Activated naive CD4-positive, alpha-beta T cell treated with anti-CD3 and anti-CD28 coated beads, Interleukin-2, amount 10 ng/mL, durations not matched to agents 7 days and 5 days (primary cell): ENCODE data around the gene CUTA.

Experiments
- CTCF ChIA-PET: fragments of 350-600 bp; sonication (Branson Sonifier 250); formaldehyde crosslinking; loops from one replicate; lab custom pipeline; 2021; ENCODE audit warnings: antibody characterized with exemption; lab: Charles Lee
- DNase-seq: peaks from one replicate; pipeline ENCODE4 v3.0.0-alpha.2; 2020
- H3K27ac Mint-ChIP-seq: one replicate; pipeline ENCODE4 v1.8.0; 2021; ENCODE audit warnings: mild to moderate bottlenecking, moderate library complexity, mixed read lengths
- H3K27me3 Mint-ChIP-seq: one replicate; pipeline ENCODE4 v1.8.0; 2021; ENCODE audit warnings: mild to moderate bottlenecking, mixed read lengths
- H3K36me3 Mint-ChIP-seq: one replicate; pipeline ENCODE4 v1.8.0; 2021; ENCODE audit warnings: mixed read lengths
- H3K4me1 Mint-ChIP-seq: one replicate; pipeline ENCODE4 v1.8.0; 2021; ENCODE audit warnings: mixed read lengths
- H3K4me3 Mint-ChIP-seq: one replicate; pipeline ENCODE4 v1.8.0; 2021; ENCODE audit warnings: mild to moderate bottlenecking, moderate library complexity, mixed read lengths
- H3K9me3 Mint-ChIP-seq: one replicate; pipeline ENCODE4 v1.8.0; 2021; ENCODE audit warnings: mixed read lengths

Gene CUTA

DNA sequence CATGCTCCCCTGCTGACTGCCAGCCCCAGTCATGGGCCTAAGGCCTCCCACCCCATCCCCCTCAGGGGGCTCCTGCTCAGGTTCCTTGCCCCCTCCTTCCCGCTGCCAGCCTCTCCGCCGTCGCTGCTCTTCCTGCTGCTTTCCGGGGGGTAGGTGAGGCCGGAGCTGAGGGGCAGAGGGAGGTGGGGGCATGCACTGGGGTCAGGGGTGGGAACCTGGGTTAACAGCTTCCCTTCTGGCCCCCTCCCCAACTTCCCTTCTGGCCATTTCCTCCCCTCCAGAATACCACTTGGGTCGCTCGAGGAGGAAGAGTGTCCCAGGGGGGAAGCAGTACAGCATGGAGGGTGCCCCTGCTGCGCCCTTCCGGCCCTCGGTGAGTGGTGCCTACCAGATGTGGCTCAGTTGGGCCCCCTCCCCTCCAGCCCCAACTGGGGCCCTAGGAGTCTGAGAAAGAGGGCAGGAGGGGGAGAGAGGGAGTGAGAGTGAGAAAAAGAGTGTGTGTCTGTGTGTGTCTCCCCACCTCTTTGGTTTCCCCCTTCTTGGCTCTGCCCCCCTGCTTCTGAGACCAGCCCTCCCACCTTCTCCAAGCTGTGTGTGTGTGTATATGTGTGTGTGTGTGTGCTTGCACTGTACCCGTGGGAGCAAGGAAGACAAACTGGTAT lies 14.1 kb upstream of the CUTA start:
- peaks cover 32% of the 10 kb centered on the region for H3K36me3 Mint-ChIP-seq
- no peaks in the 10 kb centered on the region for H3K27me3 Mint-ChIP-seq
- DNase-seq: peak; percentile 47
- CTCF ChIA-PET: no interaction called here
- H3K4me3 Mint-ChIP-seq: peak overlapping the region; percentile 81
- H3K9me3 Mint-ChIP-seq: no peaks in the 10 kb centered on the region
- peaks cover 61% of the 10 kb centered on the region for H3K4me1 Mint-ChIP-seq
- no peak overlapping the region for H3K27ac Mint-ChIP-seq

- Mint-ChIP-seq H3K27ac (peak overlapping the region; percentile 93), H3K27me3 (no peaks in the 10 kb centered on the region), H3K9me3 (no peaks in the 10 kb centered on the region), H3K4me3 (peak overlapping the region; percentile 81), H3K36me3 (peaks cover 24% of the 10 kb centered on the region), H3K4me1 (peaks cover 69% of the 10 kb centered on the region)
- DNase-seq: peak; percentile 93
- CTCF ChIA-PET: interaction anchor here (1.2 to 1.6 kb wide), 3 partner anchors 13 to 40 kb away, joined by 5 read pairs; partner anchors contain the start of genes CUTA and ZBTB9
Observed at GRCh38 chr6:33430991-33431879, 13.3 kb upstream of the CUTA start.

DNA sequence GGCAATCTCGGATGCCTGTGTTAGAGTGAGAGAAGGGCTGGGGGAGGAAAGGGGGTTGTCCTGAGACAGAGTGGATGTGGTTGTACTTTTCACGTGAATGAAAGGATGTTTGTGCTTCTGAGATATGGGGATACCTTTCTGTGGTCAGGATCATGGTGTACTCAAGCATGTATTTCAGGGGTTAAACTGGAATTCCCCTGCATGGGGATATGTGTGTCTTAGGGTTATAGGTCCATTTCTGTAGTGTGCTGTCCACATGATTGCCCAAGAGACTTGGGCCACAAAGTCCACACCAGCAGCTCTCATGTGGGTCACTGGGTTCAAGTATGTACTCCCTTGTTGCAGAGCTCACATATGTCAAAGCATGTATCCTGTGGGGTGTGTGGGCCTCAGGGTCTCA lies 12.4 kb upstream of the CUTA start:
- DNase-seq: peak; percentile 37
- Mint-ChIP-seq H3K9me3 (no peaks in the 10 kb centered on the region), H3K27ac (peak overlapping the region; percentile 93), H3K4me1 (peaks cover 74% of the 10 kb centered on the region), H3K4me3 (peak overlapping the region; percentile 81), H3K36me3 (peaks cover 17% of the 10 kb centered on the region), H3K27me3 (no peaks in the 10 kb centered on the region)
- CTCF ChIA-PET: interaction anchor here (1.2 to 1.6 kb wide), 3 partner anchors 12 to 39 kb away, joined by 5 read pairs; partner anchors contain the start of genes CUTA and ZBTB9

DNA sequence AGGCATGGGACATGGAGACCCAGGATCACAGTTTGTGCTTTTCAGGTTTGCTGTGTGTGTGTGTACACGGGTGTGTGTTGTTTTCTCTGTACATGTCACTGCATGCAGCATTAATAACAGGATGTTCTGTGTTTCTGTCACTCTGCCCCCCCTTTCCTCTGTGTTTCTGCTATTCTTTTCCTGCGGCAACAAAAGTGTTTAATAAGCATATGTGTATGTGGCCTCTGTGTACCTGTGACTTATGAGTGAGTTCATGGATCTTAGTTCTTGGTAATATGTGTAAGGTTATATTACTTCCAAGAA lies 11.8 kb upstream of the CUTA start:
- peak; percentile 47 for DNase-seq
- Mint-ChIP-seq H3K4me1 (peaks cover 80% of the 10 kb centered on the region), H3K27ac (peak overlapping the region; percentile 93), H3K9me3 (no peaks in the 10 kb centered on the region), H3K27me3 (no peaks in the 10 kb centered on the region), H3K36me3 (peaks cover 14% of the 10 kb centered on the region), H3K4me3 (peak overlapping the region; percentile 81)
- CTCF ChIA-PET: interaction anchor here (1.3 to 1.6 kb wide), 3 partner anchors 11 to 130 kb away, joined by 5 to 6 read pairs (median 5); partner anchors contain the start of genes CUTA and ZBTB9

DNA sequence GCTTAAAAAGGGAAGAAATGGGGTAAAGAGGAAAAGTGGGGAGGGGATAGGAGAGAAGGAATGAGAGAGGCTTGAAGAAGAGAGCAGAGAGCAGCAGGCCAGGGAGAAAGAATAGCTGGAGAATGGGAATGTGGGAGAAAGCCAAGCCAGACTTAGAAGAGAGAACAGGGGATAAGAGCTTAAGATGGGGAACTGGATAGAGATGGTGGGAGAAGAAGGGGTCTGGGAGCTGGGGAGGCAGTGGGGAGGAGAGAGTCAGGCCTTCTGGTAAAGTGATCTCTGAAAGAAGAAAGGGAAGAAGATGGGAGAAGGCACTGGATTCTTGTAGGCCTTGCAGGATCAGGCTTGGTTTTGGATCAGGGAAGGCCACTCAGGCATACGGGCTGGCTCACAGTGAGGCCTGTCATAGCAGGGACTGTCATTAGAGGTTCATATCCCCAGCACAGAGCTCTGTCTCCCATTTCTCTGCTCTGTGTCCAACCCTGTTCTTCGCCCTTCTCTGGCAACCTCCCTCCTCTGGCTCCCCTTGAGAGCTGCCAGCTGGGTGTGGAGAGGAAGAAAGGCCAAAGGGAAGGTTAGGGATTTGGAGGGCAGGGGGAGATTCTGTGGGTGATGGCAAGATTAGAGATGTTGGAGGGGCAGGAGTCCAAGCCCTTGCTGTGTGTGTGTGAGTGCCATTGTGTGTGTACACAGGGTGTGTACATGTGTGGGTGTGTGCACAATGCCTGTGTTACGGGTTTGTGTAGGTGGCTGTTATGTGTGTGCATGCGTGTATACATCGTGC lies 11.3 kb upstream of the CUTA start:
- CTCF ChIA-PET: interaction anchor here (0.7 to 1.3 kb wide), 5 partner anchors 11 to 150 kb away, joined by 3 to 6 read pairs (median 4); partner anchors contain the start of genes BAK1 and ZBTB9
- H3K36me3 Mint-ChIP-seq: peaks cover 14% of the 10 kb centered on the region

GRCh38 chr6:33428224-33428965 lies 10.5 kb upstream of the CUTA start:
- Mint-ChIP-seq H3K27me3 (peaks cover 5% of the 10 kb centered on the region), H3K27ac (peak overlapping the region; percentile 93), H3K36me3 (peaks cover 17% of the 10 kb centered on the region), H3K9me3 (no peaks in the 10 kb centered on the region), H3K4me3 (peak overlapping the region; percentile 81), H3K4me1 (peaks cover 89% of the 10 kb centered on the region)
- peak; percentile 54 for DNase-seq
- CTCF ChIA-PET: interaction anchor here (0.7 to 1.3 kb wide), 5 partner anchors 10 to 151 kb away, joined by 3 to 6 read pairs (median 4); partner anchors contain the start of genes BAK1 and ZBTB9

More for the DNA sequence above, 11.3 kb upstream of the CUTA start:
- H3K9me3 Mint-ChIP-seq: no peaks in the 10 kb centered on the region
- H3K4me3 Mint-ChIP-seq: peak overlapping the region; percentile 81
- no peak for DNase-seq
- peaks cover 86% of the 10 kb centered on the region for H3K4me1 Mint-ChIP-seq
- no peaks in the 10 kb centered on the region for H3K27me3 Mint-ChIP-seq
- H3K27ac Mint-ChIP-seq: peak overlapping the region; percentile 93

GRCh38 chr6:33427585-33428223 lies 9.8 kb upstream of the CUTA start:
- Mint-ChIP-seq H3K9me3 (no peaks in the 10 kb centered on the region), H3K27me3 (peaks cover 10% of the 10 kb centered on the region), H3K4me1 (peaks cover 84% of the 10 kb centered on the region), H3K36me3 (peaks cover 13% of the 10 kb centered on the region), H3K27ac (peak overlapping the region; percentile 69), H3K4me3 (peak overlapping the region; percentile 93)
- CTCF ChIA-PET: no interaction called here
- peak; percentile 74 for DNase-seq

DNA sequence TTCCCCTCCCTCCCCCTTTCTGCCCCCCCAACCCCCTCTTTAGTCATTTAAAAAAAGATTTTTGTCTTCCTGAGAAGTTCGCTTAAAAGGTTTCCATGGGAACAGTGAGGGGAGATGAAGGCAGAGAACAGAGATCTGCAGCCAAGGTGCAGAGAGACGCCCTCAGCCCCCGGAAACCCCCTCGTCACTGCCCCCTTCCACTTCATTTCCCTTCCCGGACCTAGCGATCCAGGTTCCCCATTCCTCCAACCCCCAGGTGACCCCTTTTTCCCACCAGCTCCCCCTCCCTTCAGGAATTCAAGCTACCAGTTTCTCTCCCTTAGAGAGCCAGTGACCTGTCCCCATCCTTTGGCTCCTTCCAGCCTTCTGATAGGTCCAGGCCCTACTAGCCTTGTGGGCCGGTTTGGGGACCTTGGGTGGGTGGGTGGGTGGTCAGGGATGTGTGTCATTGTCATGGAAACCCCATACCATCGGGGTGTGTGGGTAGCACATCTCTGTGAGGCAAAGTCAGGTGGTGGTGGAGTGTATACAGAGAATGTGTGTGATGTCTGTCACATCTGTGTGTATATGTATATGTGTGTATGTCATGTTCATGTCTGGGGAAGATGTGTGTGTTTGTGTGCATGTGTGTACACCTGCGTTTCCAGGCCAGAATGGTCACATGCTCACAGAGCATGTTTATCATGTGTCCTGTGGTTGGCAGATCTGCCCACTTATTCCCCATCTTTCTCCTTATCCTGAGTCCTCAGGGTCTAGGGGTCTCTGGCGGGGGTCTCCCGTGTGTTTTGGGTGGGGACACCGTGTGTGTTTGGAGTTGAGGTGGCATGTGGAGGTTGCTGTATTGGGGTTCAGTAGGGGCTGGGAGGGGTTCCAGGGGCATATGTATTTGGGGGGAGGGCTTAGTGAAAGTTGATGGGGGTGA lies 8.9 kb upstream of the CUTA start:
- CTCF ChIA-PET: interaction anchor here (0.6 to 1.9 kb wide), 5 partner anchors 26 to 101 kb away, joined by 3 to 10 read pairs (median 3); no protein-coding TSS in a partner anchor
- H3K36me3 Mint-ChIP-seq: peaks cover 8% of the 10 kb centered on the region
- H3K27ac Mint-ChIP-seq: peak overlapping the region; percentile 91
- peak; percentile 61 for DNase-seq
- peak overlapping the region; percentile 93 for H3K4me3 Mint-ChIP-seq
- peaks cover 77% of the 10 kb centered on the region for H3K4me1 Mint-ChIP-seq
- no peaks in the 10 kb centered on the region for H3K9me3 Mint-ChIP-seq
- peaks cover 17% of the 10 kb centered on the region for H3K27me3 Mint-ChIP-seq

GRCh38 chr6:33425668-33426577 lies 8.0 kb upstream of the CUTA start:
- peak overlapping the region; percentile 93 for H3K4me3 Mint-ChIP-seq
- H3K4me1 Mint-ChIP-seq: peaks cover 77% of the 10 kb centered on the region
- CTCF ChIA-PET: interaction anchor here (0.8 to 1.9 kb wide), 6 partner anchors 25 to 275 kb away, joined by 3 to 10 read pairs (median 4); partner anchors contain the start of gene B3GALT4
- H3K27me3 Mint-ChIP-seq: peaks cover 17% of the 10 kb centered on the region
- peaks cover 8% of the 10 kb centered on the region for H3K36me3 Mint-ChIP-seq
- peak overlapping the region; percentile 91 for H3K27ac Mint-ChIP-seq
- no peaks in the 10 kb centered on the region for H3K9me3 Mint-ChIP-seq
- peak; percentile 90 for DNase-seq

DNA sequence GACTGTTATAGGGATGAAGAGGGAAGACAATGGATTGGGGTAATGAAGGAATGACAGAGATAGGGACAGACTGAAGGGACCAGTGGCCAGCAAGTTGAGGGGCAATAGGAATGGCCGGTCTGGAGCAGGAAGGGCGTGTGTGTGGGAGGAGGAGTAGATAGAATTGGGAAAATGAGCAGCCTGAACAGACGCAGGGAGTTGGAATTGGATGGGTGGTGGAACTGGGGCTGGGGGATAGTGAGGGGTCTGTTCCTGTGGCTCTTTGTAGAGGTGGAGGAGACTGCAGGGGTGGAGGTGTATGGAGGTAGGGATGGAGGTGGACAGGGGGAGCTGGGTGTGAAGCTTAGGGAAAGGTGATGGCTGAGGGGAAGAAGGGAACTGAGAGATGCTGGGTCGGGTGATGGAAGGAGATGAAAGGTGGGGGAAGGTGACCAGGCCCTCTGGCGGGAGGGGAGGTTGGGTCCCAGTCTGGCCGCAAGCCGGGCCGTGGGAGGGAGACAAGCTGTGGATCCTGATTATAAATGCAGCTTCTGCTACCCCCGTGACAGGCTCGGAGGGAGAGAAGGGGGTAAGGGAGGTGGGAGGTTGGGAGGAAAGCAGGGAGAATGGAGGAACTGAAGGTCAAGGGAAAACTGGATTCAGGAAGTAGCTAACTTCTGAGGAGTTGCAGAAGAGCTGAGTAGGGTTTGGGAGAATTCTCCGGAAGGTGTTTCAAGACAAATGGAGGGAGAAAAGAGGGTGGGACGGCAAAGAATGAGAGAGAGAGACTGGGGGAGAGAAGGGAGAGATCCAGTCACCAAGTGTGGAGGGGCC lies 7.2 kb upstream of the CUTA start:
- H3K27me3 Mint-ChIP-seq: peaks cover 17% of the 10 kb centered on the region
- peak overlapping the region; percentile 91 for H3K27ac Mint-ChIP-seq
- CTCF ChIA-PET: interaction anchor here (1.3 to 1.9 kb wide), 4 partner anchors 34 to 276 kb away, joined by 4 to 10 read pairs (median 5); partner anchors contain the start of gene B3GALT4
- peaks cover 8% of the 10 kb centered on the region for H3K36me3 Mint-ChIP-seq
- peak; percentile 30 for DNase-seq
- peak overlapping the region; percentile 93 for H3K4me3 Mint-ChIP-seq
- H3K4me1 Mint-ChIP-seq: peaks cover 71% of the 10 kb centered on the region
- no peaks in the 10 kb centered on the region for H3K9me3 Mint-ChIP-seq
